ENCODE measurements around the gene ALKBH4. TPM values are rescaled to one million over a fixed set of nuclear protein-coding genes. Genes with fewer than 3 reads are reported as not detected.
"Not testable (repeated sequence)": the region's sequence is repeated elsewhere in the genome, so short reads cannot be mapped to it uniquely, and the experiment has no call there.

Gene ALKBH4
- total RNA-seq, 5 donors from 2014 or later (not counting 1 experiment from before 2014, with no cell fraction given): 5.6 to 13.5 (median 12.2) TPM

DNA sequence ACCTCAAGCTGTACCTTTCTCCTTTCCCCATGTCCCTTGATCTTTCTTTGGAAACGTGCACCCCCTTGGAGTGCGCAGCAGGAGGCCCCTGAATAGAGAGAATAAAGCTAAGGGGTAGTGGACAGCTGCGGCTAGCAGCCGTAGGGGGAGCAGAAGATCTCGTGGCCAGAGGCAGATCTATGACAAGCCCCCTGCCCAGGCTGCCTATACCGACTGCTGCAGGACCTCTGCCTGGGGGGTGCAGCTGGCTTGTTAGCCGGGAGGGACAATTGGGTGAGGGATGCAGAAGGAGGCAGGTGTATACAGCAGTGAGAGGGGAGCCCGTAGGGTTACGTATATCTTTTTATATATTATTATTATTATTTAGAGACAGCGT is 14.5 kb upstream of the ALKBH4 start:
- peak overlapping the region in 1 of 3 donors; percentile 78 for H3K4me3 Mint-ChIP-seq
- H3K9me3 Mint-ChIP-seq: not testable (repeated sequence)

DNA sequence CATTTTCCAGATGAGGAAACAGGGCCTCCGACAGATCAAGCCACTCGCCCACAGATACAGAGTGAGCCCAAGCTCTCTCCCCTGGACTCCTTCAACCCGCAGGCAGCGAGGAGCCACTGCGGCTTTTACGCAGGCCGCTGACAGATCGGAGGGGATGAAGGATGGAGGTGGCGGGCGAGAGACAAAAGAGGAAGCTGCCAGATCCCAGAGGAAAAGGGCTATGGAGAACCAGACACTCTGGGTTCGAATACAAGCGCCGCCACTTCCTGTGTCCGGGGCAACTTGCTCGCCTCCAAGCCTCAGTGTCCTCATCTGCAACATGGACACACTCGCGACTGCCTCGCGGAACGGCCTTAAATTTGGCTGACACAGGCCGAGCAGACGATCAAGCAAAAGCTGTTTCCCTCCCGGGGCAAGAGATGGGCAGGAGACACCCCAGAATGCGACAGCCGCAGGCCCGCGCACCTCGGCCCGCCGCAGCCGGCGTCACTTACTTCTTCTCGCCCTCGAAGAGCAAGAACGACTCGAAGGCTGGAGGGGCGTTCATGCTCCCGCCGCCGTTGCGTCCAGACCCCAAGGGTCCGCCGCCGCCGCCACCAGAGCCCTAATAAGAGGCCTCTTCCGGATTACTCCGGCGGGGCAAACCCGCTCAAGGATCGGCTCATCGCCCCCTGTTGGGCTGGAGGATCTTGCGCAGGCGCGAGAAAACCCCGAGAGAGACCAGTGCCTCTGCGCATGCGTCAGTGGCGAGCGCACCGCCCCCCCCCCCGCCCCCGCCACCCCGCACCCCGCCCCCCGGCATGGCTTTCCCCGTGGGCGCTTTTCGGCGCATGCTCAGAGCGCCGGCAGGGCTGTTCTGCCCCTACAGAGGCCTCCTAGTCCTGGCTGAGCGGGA is 13.9 kb upstream of the ALKBH4 start, which contains the start of gene POLR2J:
Gene POLR2J (minus strand): TSS at position 609 of the 895 bp plus-strand sequence. CDS start 62 bp downstream, at position 547.
- H3K27me3 ChIP-seq (replicated peaks in 1 of 2; ENCODE audit: control insufficient read depth in 2 of 2, extremely low read depth in 1 of 2, insufficient read depth in 2 of 2, low read length in 1 of 2); H3K9me3 ChIP-seq; H3K27ac ChIP-seq (ENCODE audit: low read length); H3K36me3 ChIP-seq (ENCODE audit: control insufficient read depth in 2 of 2, extremely low read depth in 1 of 2, insufficient read depth in 1 of 2, low read length in 1 of 2); CTCF ChIA-PET; H3K27me3 Mint-ChIP-seq; H3K36me3 Mint-ChIP-seq; POLR2A ChIA-PET; H3K9me3 Mint-ChIP-seq; H3K4me1 Mint-ChIP-seq; H3K4me1 ChIP-seq (ENCODE audit: control insufficient read depth in 1 of 2, extremely low read depth in 1 of 2, insufficient read depth in 2 of 2, low read length in 2 of 2): not testable (repeated sequence)
- H3K4me3 ChIP-seq (ENCODE audit: control insufficient read depth in 1 of 2, extremely low read depth in 1 of 2, low read length in 1 of 2): peak within 1 kb of the TSS in 1 of 2 donors; percentile 48
- peak within 1 kb of the TSS; percentile 78 to 94 (median 86) for H3K4me3 Mint-ChIP-seq
- H3K27ac Mint-ChIP-seq: peak within 1 kb of the TSS; percentile 83 to 91
- DNase-seq (peak; percentile 55 to 100 (median 85)), ATAC-seq (replicated peaks in 1 of 4) (peak; percentile 89 to 93 (median 90))
- 0% methylated on average over 13 of the region's 72 CpGs for WGBS (ENCODE audit: insufficient coverage)

More for the DNA sequence above, 14.5 kb upstream of the ALKBH4 start:
- H3K4me3 ChIP-seq (ENCODE audit: control insufficient read depth in 1 of 2, extremely low read depth in 1 of 2, low read length in 1 of 2); H3K36me3 ChIP-seq (ENCODE audit: control insufficient read depth in 2 of 2, extremely low read depth in 1 of 2, insufficient read depth in 1 of 2, low read length in 1 of 2); H3K27me3 Mint-ChIP-seq; H3K4me1 ChIP-seq (ENCODE audit: control insufficient read depth in 1 of 2, extremely low read depth in 1 of 2, insufficient read depth in 2 of 2, low read length in 2 of 2); DNase-seq; H3K27ac Mint-ChIP-seq; CTCF ChIA-PET; H3K36me3 Mint-ChIP-seq; POLR2A ChIA-PET; H3K27ac ChIP-seq (ENCODE audit: low read length); H3K27me3 ChIP-seq (replicated peaks in 1 of 2; ENCODE audit: control insufficient read depth in 2 of 2, extremely low read depth in 1 of 2, insufficient read depth in 2 of 2, low read length in 1 of 2); H3K4me1 Mint-ChIP-seq; H3K9me3 ChIP-seq: not testable (repeated sequence)
- WGBS (ENCODE audit: insufficient coverage): no CpG with 5 or more reads among the region's 10 CpGs
- peak in 3 of 4 experiments; percentile 3 to 38 (median 4) for ATAC-seq (replicated peaks in 1 of 4)

DNA sequence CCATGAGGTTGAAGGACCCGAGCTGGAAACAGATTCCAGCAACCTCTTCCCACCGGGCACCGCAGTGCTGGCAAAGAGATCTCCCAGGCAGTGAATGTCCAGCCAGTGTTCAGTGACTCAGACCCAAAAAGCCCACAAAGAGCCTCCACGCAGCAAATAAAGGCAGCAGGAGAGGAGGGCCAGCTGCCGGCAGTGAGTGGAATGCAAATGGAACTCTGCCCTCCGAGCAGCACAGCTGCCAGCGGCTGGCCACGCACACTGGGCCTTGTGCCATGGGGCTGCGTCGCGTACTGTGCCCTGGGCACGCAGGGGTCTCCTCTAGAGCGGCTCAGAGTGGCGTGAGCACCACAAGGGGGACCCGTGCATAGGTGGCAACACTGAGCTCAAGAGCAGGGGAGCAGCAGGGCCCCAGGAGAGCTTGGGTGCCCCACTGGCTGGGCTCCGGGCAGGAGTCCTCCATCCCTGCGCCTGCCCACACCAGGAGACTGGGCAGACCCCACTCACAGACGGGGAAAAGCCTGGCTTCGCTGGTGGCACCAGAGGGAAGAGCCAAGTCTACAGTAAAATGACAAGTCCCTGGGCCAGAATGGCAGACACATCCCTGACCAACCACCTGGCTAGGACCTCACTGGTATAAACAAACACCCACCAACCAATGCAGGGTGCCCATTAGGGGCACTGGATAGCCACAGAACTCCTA is 10.2 kb upstream of the ALKBH4 start:
- no CpG with 5 or more reads among the region's 19 CpGs for WGBS (ENCODE audit: insufficient coverage)
- H3K27ac Mint-ChIP-seq; H3K9me3 Mint-ChIP-seq; H3K4me3 Mint-ChIP-seq; POLR2A ChIA-PET; H3K9me3 ChIP-seq; H3K36me3 Mint-ChIP-seq; H3K27me3 Mint-ChIP-seq; H3K27ac ChIP-seq (ENCODE audit: low read length); ATAC-seq (replicated peaks in 1 of 4); H3K4me1 ChIP-seq (ENCODE audit: control insufficient read depth in 1 of 2, extremely low read depth in 1 of 2, insufficient read depth in 2 of 2, low read length in 2 of 2); H3K4me1 Mint-ChIP-seq; H3K4me3 ChIP-seq (ENCODE audit: control insufficient read depth in 1 of 2, extremely low read depth in 1 of 2, low read length in 1 of 2); H3K27me3 ChIP-seq (replicated peaks in 1 of 2; ENCODE audit: control insufficient read depth in 2 of 2, extremely low read depth in 1 of 2, insufficient read depth in 2 of 2, low read length in 1 of 2); CTCF ChIA-PET: not testable (repeated sequence)
- peak in 1 of 35 experiments; percentile 0 for DNase-seq
- H3K36me3 ChIP-seq (ENCODE audit: control insufficient read depth in 2 of 2, extremely low read depth in 1 of 2, insufficient read depth in 1 of 2, low read length in 1 of 2): peaks cover 13 to 28% of the 10 kb centered on the region in 2 donors

DNA sequence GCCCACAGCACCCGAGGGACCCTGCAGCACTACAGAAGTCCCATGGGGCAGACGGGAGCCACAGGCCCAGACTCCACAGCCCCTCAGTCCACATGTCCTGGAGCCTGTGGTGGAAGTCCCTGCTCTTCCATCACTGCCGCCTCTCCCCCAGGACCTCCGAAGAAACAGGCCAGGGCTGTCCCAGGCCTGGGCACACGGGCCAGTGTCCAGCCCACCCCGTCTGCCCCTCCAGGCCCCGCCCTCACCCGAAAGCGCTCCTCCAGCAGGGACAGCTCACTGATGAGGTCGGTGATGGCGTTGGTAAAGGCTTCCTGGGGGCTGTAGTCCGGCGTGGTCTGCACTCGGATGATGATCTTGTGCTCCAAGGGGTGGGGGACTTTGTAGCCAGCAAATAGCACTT is 9.5 kb upstream of the ALKBH4 start:
- H3K4me1 ChIP-seq (ENCODE audit: control insufficient read depth in 1 of 2, extremely low read depth in 1 of 2, insufficient read depth in 2 of 2, low read length in 2 of 2); POLR2A ChIA-PET; H3K9me3 ChIP-seq; H3K9me3 Mint-ChIP-seq; CTCF ChIA-PET; H3K4me3 ChIP-seq (ENCODE audit: control insufficient read depth in 1 of 2, extremely low read depth in 1 of 2, low read length in 1 of 2); H3K27ac ChIP-seq (ENCODE audit: low read length); H3K4me3 Mint-ChIP-seq; ATAC-seq (replicated peaks in 1 of 4); H3K27me3 ChIP-seq (replicated peaks in 1 of 2; ENCODE audit: control insufficient read depth in 2 of 2, extremely low read depth in 1 of 2, insufficient read depth in 2 of 2, low read length in 1 of 2); H3K36me3 Mint-ChIP-seq; H3K27ac Mint-ChIP-seq; H3K4me1 Mint-ChIP-seq; DNase-seq; H3K27me3 Mint-ChIP-seq: not testable (repeated sequence)
- no CpG with 5 or more reads among the region's 14 CpGs for WGBS (ENCODE audit: insufficient coverage)
- peaks cover 20 to 33% of the 10 kb centered on the region in 2 donors for H3K36me3 ChIP-seq (ENCODE audit: control insufficient read depth in 2 of 2, extremely low read depth in 1 of 2, insufficient read depth in 1 of 2, low read length in 1 of 2)

DNA sequence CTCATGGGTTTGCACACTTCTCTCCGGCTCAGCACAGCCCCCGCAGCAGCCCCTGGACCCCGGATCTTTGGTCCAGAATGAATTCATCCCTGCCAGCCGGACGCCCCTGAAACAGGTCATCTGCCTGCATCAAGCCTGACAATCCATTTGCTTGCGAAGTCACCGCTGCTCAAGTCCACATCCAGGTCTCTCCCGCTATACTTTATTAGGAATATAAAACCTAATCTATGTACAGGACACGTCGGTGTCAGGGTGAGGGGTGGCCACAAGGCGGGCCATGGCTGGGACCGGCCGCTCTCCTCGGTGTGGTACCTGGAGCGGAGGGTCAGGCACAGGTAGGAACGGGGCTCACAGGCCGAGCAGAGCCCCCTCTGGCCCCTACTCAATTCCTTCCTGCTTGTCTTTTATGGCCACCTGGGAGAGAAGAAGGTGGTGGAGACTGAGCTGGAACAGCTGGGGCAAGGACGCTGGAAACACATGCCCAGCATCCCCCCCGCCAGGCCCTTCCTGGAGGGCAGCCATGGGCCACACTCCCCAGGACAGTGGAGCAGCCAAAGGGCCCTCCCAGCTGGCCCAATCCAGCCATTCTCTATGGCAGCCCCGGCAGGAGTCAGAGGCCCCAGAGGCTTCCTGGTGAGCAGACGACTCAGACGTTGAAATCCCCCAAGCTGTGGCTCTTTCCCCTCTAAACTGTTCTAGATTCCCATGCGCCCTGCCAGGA is 8.8 kb upstream of the ALKBH4 start:
- WGBS (ENCODE audit: insufficient coverage): 90% methylated on average over 7 of the region's 23 CpGs
- CTCF ChIA-PET: no interaction called here
- Mint-ChIP-seq H3K36me3 (no peaks in the 10 kb centered on the region), H3K27ac (peak overlapping the region in 1 of 2 donors; percentile 6), H3K27me3 (no peaks in the 10 kb centered on the region), H3K4me3 (no peak overlapping the region), H3K9me3 (no peaks in the 10 kb centered on the region), H3K4me1 (peaks cover 0 to 1% (median 0%) of the 10 kb centered on the region in 3 donors)
- Histone ChIP-seq H3K9me3 (no peaks in the 10 kb centered on the region), H3K27ac (ENCODE audit: low read length) (no peak overlapping the region), H3K36me3 (ENCODE audit: control insufficient read depth in 2 of 2, extremely low read depth in 1 of 2, insufficient read depth in 1 of 2, low read length in 1 of 2) (peaks cover 21 to 39% of the 10 kb centered on the region in 2 donors), H3K4me3 (ENCODE audit: control insufficient read depth in 1 of 2, extremely low read depth in 1 of 2, low read length in 1 of 2) (no peak overlapping the region), H3K4me1 (ENCODE audit: control insufficient read depth in 1 of 2, extremely low read depth in 1 of 2, insufficient read depth in 2 of 2, low read length in 2 of 2) (no peaks in the 10 kb centered on the region), H3K27me3 (replicated peaks in 1 of 2; ENCODE audit: control insufficient read depth in 2 of 2, extremely low read depth in 1 of 2, insufficient read depth in 2 of 2, low read length in 1 of 2) (no peaks in the 10 kb centered on the region)
- DNase-seq (peak in 1 of 35 experiments; percentile 0), ATAC-seq (replicated peaks in 1 of 4) (no peak)
- POLR2A ChIA-PET: no interaction called here
